HL-60 (cell line): Measurements from ENCODE around the gene UPP2.

Experiments used
- POLR2AphosphoS5 ChIP-seq: IDR thresholded peaks from 2 replicates; pipeline ENCODE4 v1.6.1; 2012; ENCODE audit warnings: low read depth
- TF ChIP-seq, protein P1 (sequence below): IDR thresholded peaks from one replicate; pipeline ENCODE4 v1.5.1; 2011; ENCODE audit warnings: low read length, control low read depth, inconsistent platforms; ENCODE audit not compliant: insufficient read depth
- TF ChIP-seq, protein P2 (sequence below): IDR thresholded peaks from 2 replicates; pipeline ENCODE4 v1.6.1; 2012; ENCODE audit warnings: low read depth; ENCODE audit not compliant: insufficient replicate concordance

DNA sequence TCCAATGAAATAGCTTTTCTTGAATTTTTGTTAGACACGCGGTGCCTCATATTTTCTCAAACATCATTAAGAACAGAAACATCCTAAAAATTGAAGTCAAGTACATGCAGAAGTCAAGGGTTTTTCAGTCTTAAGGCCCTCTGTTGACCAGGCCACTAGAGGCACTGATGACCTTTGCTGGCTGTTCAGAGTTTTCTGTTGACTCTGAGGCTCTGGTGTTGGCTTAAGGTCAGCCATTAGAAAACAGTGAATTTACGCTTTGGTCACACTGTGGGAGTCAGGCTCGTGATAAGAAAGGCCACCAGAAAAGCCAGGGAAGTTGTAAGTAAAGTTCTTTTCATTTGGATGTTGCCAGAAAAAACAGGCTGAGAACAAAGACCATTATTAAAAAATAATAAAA lies 5.8 kb upstream of the UPP2 start:
- TF ChIP-seq, protein P1, sequence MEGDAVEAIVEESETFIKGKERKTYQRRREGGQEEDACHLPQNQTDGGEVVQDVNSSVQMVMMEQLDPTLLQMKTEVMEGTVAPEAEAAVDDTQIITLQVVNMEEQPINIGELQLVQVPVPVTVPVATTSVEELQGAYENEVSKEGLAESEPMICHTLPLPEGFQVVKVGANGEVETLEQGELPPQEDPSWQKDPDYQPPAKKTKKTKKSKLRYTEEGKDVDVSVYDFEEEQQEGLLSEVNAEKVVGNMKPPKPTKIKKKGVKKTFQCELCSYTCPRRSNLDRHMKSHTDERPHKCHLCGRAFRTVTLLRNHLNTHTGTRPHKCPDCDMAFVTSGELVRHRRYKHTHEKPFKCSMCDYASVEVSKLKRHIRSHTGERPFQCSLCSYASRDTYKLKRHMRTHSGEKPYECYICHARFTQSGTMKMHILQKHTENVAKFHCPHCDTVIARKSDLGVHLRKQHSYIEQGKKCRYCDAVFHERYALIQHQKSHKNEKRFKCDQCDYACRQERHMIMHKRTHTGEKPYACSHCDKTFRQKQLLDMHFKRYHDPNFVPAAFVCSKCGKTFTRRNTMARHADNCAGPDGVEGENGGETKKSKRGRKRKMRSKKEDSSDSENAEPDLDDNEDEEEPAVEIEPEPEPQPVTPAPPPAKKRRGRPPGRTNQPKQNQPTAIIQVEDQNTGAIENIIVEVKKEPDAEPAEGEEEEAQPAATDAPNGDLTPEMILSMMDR = no peak
- no peak for TF ChIP-seq POLR2AphosphoS5
- TF ChIP-seq, protein P2, sequence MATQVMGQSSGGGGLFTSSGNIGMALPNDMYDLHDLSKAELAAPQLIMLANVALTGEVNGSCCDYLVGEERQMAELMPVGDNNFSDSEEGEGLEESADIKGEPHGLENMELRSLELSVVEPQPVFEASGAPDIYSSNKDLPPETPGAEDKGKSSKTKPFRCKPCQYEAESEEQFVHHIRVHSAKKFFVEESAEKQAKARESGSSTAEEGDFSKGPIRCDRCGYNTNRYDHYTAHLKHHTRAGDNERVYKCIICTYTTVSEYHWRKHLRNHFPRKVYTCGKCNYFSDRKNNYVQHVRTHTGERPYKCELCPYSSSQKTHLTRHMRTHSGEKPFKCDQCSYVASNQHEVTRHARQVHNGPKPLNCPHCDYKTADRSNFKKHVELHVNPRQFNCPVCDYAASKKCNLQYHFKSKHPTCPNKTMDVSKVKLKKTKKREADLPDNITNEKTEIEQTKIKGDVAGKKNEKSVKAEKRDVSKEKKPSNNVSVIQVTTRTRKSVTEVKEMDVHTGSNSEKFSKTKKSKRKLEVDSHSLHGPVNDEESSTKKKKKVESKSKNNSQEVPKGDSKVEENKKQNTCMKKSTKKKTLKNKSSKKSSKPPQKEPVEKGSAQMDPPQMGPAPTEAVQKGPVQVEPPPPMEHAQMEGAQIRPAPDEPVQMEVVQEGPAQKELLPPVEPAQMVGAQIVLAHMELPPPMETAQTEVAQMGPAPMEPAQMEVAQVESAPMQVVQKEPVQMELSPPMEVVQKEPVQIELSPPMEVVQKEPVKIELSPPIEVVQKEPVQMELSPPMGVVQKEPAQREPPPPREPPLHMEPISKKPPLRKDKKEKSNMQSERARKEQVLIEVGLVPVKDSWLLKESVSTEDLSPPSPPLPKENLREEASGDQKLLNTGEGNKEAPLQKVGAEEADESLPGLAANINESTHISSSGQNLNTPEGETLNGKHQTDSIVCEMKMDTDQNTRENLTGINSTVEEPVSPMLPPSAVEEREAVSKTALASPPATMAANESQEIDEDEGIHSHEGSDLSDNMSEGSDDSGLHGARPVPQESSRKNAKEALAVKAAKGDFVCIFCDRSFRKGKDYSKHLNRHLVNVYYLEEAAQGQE = no peak
